ENCODE measurements around the gene OR2H1. TPM values are rescaled to one million over a fixed set of nuclear protein-coding genes. Genes with fewer than 3 reads are reported as not detected.

OR2H1 gene
- total RNA-seq, 1 donor from 2014 or later = not detected

- Histone ChIP-seq H3F3A (ENCODE audit: low read depth) (no peaks in the 10 kb centered on the region), H3K9ac (no peak overlapping the region), H3K9me3 (ENCODE audit: low read depth) (no peaks in the 10 kb centered on the region), H2AFZ (replicated peaks) (no peak overlapping the region), H3K27ac (no peak overlapping the region), H3K4me1 (no peaks in the 10 kb centered on the region), H3K4me3 (no peak overlapping the region), H3K27me3 (no peaks in the 10 kb centered on the region), H3K4me2 (no peak overlapping the region), H3K79me2 (ENCODE audit: low read depth) (no peaks in the 10 kb centered on the region), H3K36me3 (no peaks in the 10 kb centered on the region), H4K20me1 (ENCODE audit: low read depth) (no peaks in the 10 kb centered on the region)
- TF ChIP-seq EZH2 (IDR thresholded peaks at IDR 0.05) = no peak
- no peak for TF ChIP-seq EZH2phosphoT487 (IDR thresholded peaks at IDR 0.05)
- TF ChIP-seq CTCF (IDR thresholded peaks at IDR 0.05) = no peak
- no peaks in the 10 kb centered on the region for H3K36me3 Mint-ChIP-seq
- H3K27ac Mint-ChIP-seq = no peak overlapping the region
- H3K4me3 Mint-ChIP-seq = no peak overlapping the region
- DNase-seq (ENCODE audit: low spot score) = no peak
- H3K27me3 Mint-ChIP-seq (ENCODE audit: insufficient read depth, low read depth) = no peaks in the 10 kb centered on the region
- no peaks in the 10 kb centered on the region for H3K4me1 Mint-ChIP-seq
- no peaks in the 10 kb centered on the region for H3K9me3 Mint-ChIP-seq
These were observed 8.8 kb downstream of the OR2H1 start for GRCh38 chr6:29465801-29466200.

- H3F3A ChIP-seq (ENCODE audit: low read depth) = no peaks in the 10 kb centered on the region
- H3K9me3 ChIP-seq (ENCODE audit: low read depth) = no peaks in the 10 kb centered on the region
- DNase-seq (ENCODE audit: low spot score) = no peak
- no peak overlapping the region for H3K9ac ChIP-seq
- no peak overlapping the region for H3K4me2 ChIP-seq
- no peak overlapping the region for H3K27ac ChIP-seq
- H3K36me3 Mint-ChIP-seq = no peaks in the 10 kb centered on the region
- H3K79me2 ChIP-seq (ENCODE audit: low read depth) = no peaks in the 10 kb centered on the region
- no peak for TF ChIP-seq EZH2 (IDR thresholded peaks at IDR 0.05)
- TF ChIP-seq EZH2phosphoT487 (IDR thresholded peaks at IDR 0.05) = no peak
- no peak for TF ChIP-seq CTCF (IDR thresholded peaks at IDR 0.05)
- H3K9me3 Mint-ChIP-seq = no peaks in the 10 kb centered on the region
- H3K27me3 ChIP-seq = no peaks in the 10 kb centered on the region
- H3K27me3 Mint-ChIP-seq (ENCODE audit: insufficient read depth, low read depth) = no peaks in the 10 kb centered on the region
- no peak overlapping the region for H3K4me3 ChIP-seq
- no peak overlapping the region for H2AFZ ChIP-seq (replicated peaks)
- no peaks in the 10 kb centered on the region for H3K36me3 ChIP-seq
- no peak overlapping the region for H3K4me3 Mint-ChIP-seq
- H3K4me1 ChIP-seq = no peaks in the 10 kb centered on the region
- H4K20me1 ChIP-seq (ENCODE audit: low read depth) = no peaks in the 10 kb centered on the region
- no peaks in the 10 kb centered on the region for H3K4me1 Mint-ChIP-seq
- H3K27ac Mint-ChIP-seq = no peak overlapping the region
These were observed 9.3 kb downstream of the OR2H1 start for GRCh38 chr6:29466241-29466640.

DNA sequence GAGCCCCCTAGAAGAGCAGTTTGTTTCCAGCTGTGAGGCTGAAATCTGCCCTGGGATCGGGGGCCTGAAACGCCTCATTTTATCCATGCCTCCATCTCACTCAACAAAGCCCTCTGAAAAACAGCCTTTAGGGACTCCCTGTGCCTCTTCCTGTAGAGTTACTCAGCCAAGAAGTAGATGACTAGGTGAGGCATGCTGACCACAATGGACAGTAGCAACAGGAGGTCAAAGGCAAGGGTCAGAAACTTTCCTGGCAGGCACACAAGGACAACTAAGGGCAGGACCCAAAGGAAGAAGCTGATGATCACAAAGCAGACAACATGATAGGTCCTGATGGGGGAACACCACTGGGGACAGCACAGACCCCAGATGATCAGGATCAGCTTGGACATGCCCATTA lies 18.0 kb downstream of the OR2H1 start:
- Histone ChIP-seq H3K27ac (no peak overlapping the region), H3K9ac (no peak overlapping the region), H2AFZ (replicated peaks) (no peak overlapping the region), H3K4me1 (no peaks in the 10 kb centered on the region), H3F3A (ENCODE audit: low read depth) (no peaks in the 10 kb centered on the region), H3K9me3 (ENCODE audit: low read depth) (no peaks in the 10 kb centered on the region), H3K4me3 (no peak overlapping the region), H4K20me1 (ENCODE audit: low read depth) (no peaks in the 10 kb centered on the region), H3K4me2 (no peak overlapping the region), H3K79me2 (ENCODE audit: low read depth) (no peaks in the 10 kb centered on the region), H3K27me3 (no peaks in the 10 kb centered on the region), H3K36me3 (no peaks in the 10 kb centered on the region)
- no peak for DNase-seq (ENCODE audit: low spot score)
- Mint-ChIP-seq H3K36me3 (no peaks in the 10 kb centered on the region), H3K27ac (no peak overlapping the region), H3K4me1 (peaks cover 5% of the 10 kb centered on the region), H3K4me3 (no peak overlapping the region), H3K9me3 (no peaks in the 10 kb centered on the region), H3K27me3 (ENCODE audit: insufficient read depth, low read depth) (peaks cover 10% of the 10 kb centered on the region)
- TF ChIP-seq EZH2 (IDR thresholded peaks at IDR 0.05) = no peak
- TF ChIP-seq EZH2phosphoT487 (IDR thresholded peaks at IDR 0.05) = no peak
- TF ChIP-seq CTCF (IDR thresholded peaks at IDR 0.05) = no peak
